Adrenal gland (tissue), 12 donors: Measurements from ENCODE around the gene PRSS12. TPM values are rescaled to one million over a fixed set of nuclear protein-coding genes. Genes with fewer than 3 reads are reported as not detected.

Source experiments
- DNase-seq, 7 donors: peaks; one replicate each; pipeline ENCODE4 v3.0.0-alpha.2; 2019 to 2020
- H3K27ac ChIP-seq, 5 donors: fragments of 200-600 bp; sonication (generic) in 4 of 5; 1 replicate in 3 of 5; 2 replicates in 2 of 5; pipeline versions ENCODE4 v1.5.1 to v1.8.0; 2016 to 2020; ENCODE audit warnings: mild to moderate bottlenecking in 1 of 5
- H3K27me3 ChIP-seq: fragments of 200-600 bp; 2 replicates; pipeline ENCODE4 v1.8.0; 2021
- H3K36me3 ChIP-seq, 2 donors: fragments of 200-600 bp; replicated peaks in 1 of 2; 1 replicate in 1 of 2; 2 replicates in 1 of 2; pipeline versions ENCODE4 v1.5.1 to v1.8.0; 2018 to 2022
- H3K4me1 ChIP-seq, 2 donors: fragments of 200-600 bp; replicated peaks in 1 of 2; 1 replicate in 1 of 2; 2 replicates in 1 of 2; pipeline versions ENCODE4 v1.5.1 to v1.8.0; 2018 to 2021
- H3K4me3 ChIP-seq, 4 donors: fragments of 200-600 bp; sonication (generic) in 3 of 4; one replicate each; pipeline ENCODE4 v1.5.1; 2016 to 2018
- H3K9me3 ChIP-seq, 3 donors: fragments of 200-600 bp; sonication (generic) in 1 of 3; replicated peaks in 1 of 3; 1 replicate in 2 of 3; 2 replicates in 1 of 3; pipeline versions ENCODE4 v1.5.1 to v1.8.0; 2016 to 2021
- POLR2A ChIP-seq, 2 donors: fragments of 450-650 bp; IDR thresholded peaks; one replicate each; pipeline ENCODE4 v1.6.1; 2017; ENCODE audit warnings: antibody characterized with exemption in 2 of 2, mild to moderate bottlenecking in 2 of 2, moderate library complexity in 1 of 2
- WGBS, 4 donors: extraction: QIAGEN DNeasy Blood & Tissue Kit in 2 of 4; methylation state at CpG; one replicate each; pipeline versions ENCODE4 v1.1.5 to v1.1.7; 2013 to 2017; 5-methylcytosine and 5-hydroxymethylcytosine counted together
- intact Hi-C, 2 donors: fragments of 100-400 bp; cut with DNase I; formaldehyde crosslinking; loops; one replicate each; pipeline versions ENCODE4 v1.14.1 to v1.15.0; 2022 to 2023
- polyA plus RNA-seq, 3 donors: library from polyadenylated mRNA; stranded (reverse); fragments of 200-250 nt in 2 of 3; fragments of 350-450 nt in 1 of 3; fragmentation: Illumina TruSeq in 1 of 3; extraction: RNeasy Lipid Tissue Mini Kit (QIAGEN cat#74804) in 1 of 3; gene quantifications; one replicate each; pipeline ENCODE4 v1.2.3, GENCODE V29; 2013 to 2014
- total RNA-seq, 9 donors: library from RNA; depleted of rRNA in 4 of 9; stranded (reverse); fragments of >200 nt in 4 of 9; fragments of 120-200 nt in 1 of 9; fragmentation: NEBNext Ultra II Directional in 1 of 9; extraction: Animal tissue kit (Norgen Biotek cat#: 25700) in 1 of 9; gene quantifications; one replicate each; pipeline versions ENCODE4 v1.1.0 to v1.2.4, GENCODE V29; 2013 to 2023
- TF ChIP-seq, protein P1 (sequence below), 6 experiments: fragments of 450-650 bp in 4 of 6; fragments of 200-600 bp in 2 of 6; sonication (generic) in 1 of 6; IDR thresholded peaks; 1 replicate in 5 of 6; 2 replicates in 1 of 6; pipeline versions ENCODE4 v1.5.1 to v1.8.0; 2016 to 2021; ENCODE audit warnings: antibody characterized with exemption in 6 of 6, mild to moderate bottlenecking in 2 of 6, moderate library complexity in 1 of 6
- donor health status: healthy with polysubstance abuse.
- donor health status: Bipolar disorder and iron deficiency.
- donor health status: DM: yes; HTN: yes; CAD: no.
- donor health status: DM: no; HTN: no; CAD: no.
- donor health status: DM: no; HTN: no; CAD: no.
- donor health status: DM: yes; HTN: yes; CAD: no.

Gene PRSS12
- total and polyA plus RNA-seq, 12 donors = 0.07 to 0.89 (median 0.23) TPM; not detected in 3

DNA sequence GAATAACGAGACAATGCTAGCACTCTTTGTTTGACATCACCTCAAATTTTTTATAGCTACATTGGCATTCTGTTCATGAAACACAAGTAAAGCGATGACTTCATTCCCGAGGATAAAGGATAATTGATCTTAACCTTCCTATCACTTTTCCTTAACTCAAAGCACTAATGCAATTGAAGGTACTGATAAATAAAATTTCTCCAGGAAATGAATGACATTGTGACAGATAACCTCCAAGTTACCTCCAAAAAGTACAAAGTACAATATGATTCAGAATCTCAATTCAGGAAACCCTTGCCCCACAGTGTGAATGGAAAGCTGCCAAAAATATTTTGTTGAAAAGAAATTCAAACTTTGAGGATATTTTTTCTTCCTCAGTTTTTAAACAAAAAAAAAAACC is 1.8 kb downstream of the PRSS12 start:
- TF ChIP-seq, protein P1, sequence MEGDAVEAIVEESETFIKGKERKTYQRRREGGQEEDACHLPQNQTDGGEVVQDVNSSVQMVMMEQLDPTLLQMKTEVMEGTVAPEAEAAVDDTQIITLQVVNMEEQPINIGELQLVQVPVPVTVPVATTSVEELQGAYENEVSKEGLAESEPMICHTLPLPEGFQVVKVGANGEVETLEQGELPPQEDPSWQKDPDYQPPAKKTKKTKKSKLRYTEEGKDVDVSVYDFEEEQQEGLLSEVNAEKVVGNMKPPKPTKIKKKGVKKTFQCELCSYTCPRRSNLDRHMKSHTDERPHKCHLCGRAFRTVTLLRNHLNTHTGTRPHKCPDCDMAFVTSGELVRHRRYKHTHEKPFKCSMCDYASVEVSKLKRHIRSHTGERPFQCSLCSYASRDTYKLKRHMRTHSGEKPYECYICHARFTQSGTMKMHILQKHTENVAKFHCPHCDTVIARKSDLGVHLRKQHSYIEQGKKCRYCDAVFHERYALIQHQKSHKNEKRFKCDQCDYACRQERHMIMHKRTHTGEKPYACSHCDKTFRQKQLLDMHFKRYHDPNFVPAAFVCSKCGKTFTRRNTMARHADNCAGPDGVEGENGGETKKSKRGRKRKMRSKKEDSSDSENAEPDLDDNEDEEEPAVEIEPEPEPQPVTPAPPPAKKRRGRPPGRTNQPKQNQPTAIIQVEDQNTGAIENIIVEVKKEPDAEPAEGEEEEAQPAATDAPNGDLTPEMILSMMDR (IDR thresholded peaks at IDR 0.05) = no peak
- no peak for TF ChIP-seq POLR2A (IDR thresholded peaks at IDR 0.05)
- no peaks in the 10 kb centered on the region for H3K36me3 ChIP-seq
- H3K9me3 ChIP-seq = no peaks in the 10 kb centered on the region
- no peak overlapping the region for H3K4me3 ChIP-seq
- WGBS, 4 donors = 52 to 64% (median 58%) methylated on average over 3 of the region's 3 CpGs
- H3K27me3 ChIP-seq = peaks cover 47% of the 10 kb centered on the region
- no peak for DNase-seq
- no peak overlapping the region for H3K27ac ChIP-seq
- H3K4me1 ChIP-seq = peaks cover 0 to 11% of the 10 kb centered on the region in 2 donors
- intact Hi-C loops = loop anchor here in 1 of 2 donors (5.0 kb wide), 1 partner anchor 64 kb away; no protein-coding TSS in a partner anchor

DNA sequence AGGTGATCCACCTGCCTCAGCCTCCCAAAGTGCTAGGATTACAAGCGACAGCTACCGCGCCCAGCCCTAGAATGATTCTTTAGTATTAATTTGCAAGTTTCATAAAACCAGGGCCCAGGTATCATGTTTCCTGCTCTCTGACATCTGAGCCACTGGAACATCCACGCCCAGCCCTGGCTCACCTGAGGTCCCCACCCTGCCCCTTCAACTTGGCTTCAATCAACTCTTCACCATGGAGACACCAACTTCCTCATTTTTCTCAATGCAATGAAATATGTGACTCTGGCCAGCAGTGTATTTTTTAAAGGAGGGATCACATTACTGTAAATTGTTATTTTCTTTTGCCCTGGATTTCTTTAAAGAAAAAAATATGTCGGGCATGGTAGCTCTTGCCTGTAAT is 3.9 kb downstream of the PRSS12 start:
- no peaks in the 10 kb centered on the region for H3K36me3 ChIP-seq
- WGBS, 4 donors = 88 to 95% (median 92%) methylated on average over 5 of the region's 5 CpGs
- H3K27ac ChIP-seq = no peak overlapping the region
- no peak for TF ChIP-seq POLR2A (IDR thresholded peaks at IDR 0.05)
- peaks cover 0 to 11% of the 10 kb centered on the region in 2 donors for H3K4me1 ChIP-seq
- H3K9me3 ChIP-seq = no peaks in the 10 kb centered on the region
- no peak for DNase-seq
- peaks cover 28% of the 10 kb centered on the region for H3K27me3 ChIP-seq
- no peak overlapping the region for H3K4me3 ChIP-seq
- intact Hi-C loops = no loop called here

DNA sequence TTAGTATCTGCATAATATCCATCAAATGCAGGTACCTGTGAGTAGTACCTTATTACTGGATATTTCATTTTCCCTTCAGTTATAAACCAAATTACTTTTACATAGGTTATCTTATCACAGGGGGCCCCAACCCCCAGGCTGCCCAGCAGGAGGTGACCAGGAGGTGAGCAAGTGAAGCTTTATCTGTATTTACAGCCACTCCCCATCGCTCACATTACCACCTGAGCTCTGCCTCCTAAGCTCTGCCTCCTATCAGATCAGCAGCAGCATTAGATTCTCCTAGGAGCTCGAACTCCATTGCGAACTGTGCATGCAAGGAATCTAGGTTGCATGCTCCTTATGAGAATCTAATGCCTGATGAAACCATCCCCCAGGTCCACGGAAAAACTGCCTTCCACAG is 6.3 kb downstream of the PRSS12 start:
- Histone ChIP-seq H3K27me3 (peaks cover 10% of the 10 kb centered on the region), H3K27ac (no peak overlapping the region), H3K4me3 (no peak overlapping the region), H3K4me1 (no peaks in the 10 kb centered on the region), H3K36me3 (no peaks in the 10 kb centered on the region), H3K9me3 (no peaks in the 10 kb centered on the region)
- DNase-seq = no peak
- TF ChIP-seq, protein P1 (IDR thresholded peaks at IDR 0.05) = no peak
- no peak for TF ChIP-seq POLR2A (IDR thresholded peaks at IDR 0.05)
- 80 to 89% (median 86%) methylated on average over 4 of the region's 4 CpGs for WGBS, 4 donors
- intact Hi-C loops = no loop called here

DNA sequence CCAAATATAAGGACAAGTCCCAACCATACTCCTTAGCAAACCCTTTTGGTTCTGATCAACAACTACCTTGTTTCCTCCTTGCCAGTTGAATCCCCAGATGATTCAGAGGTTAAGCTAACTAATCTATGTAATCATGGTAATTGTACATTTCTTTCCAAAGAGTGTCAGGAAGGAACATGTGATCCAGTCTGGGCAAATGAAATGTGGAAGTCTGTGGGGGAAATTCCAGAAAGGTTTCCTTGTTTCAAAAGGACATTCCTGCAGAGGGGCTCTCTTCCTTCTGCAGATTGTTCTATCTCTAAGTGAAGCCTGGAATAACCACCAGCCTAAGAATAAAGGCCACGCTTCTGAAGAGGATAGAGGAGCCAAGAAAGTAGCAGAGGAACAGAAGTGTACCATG is 7.0 kb downstream of the PRSS12 start:
- Histone ChIP-seq H3K27ac (no peak overlapping the region), H3K4me3 (no peak overlapping the region), H3K36me3 (no peaks in the 10 kb centered on the region), H3K4me1 (no peaks in the 10 kb centered on the region), H3K27me3 (peaks cover 10% of the 10 kb centered on the region), H3K9me3 (no peaks in the 10 kb centered on the region)
- TF ChIP-seq, protein P1 (IDR thresholded peaks at IDR 0.05) = no peak
- TF ChIP-seq POLR2A (IDR thresholded peaks at IDR 0.05) = no peak
- WGBS, 4 donors = 76 to 82% (median 80%) methylated on average over 1 of the region's 1 CpG
- DNase-seq = no peak
- intact Hi-C loops = no loop called here

- no peak overlapping the region for H3K27ac ChIP-seq
- no peaks in the 10 kb centered on the region for H3K36me3 ChIP-seq
- H3K27me3 ChIP-seq = peaks cover 10% of the 10 kb centered on the region
- no peak for DNase-seq
- TF ChIP-seq, protein P1 (IDR thresholded peaks at IDR 0.05) = no peak
- TF ChIP-seq POLR2A (IDR thresholded peaks at IDR 0.05) = no peak
- no peak overlapping the region for H3K4me3 ChIP-seq
- intact Hi-C loops = no loop called here
- no peaks in the 10 kb centered on the region for H3K4me1 ChIP-seq
- H3K9me3 ChIP-seq = no peaks in the 10 kb centered on the region
These were observed 8.0 kb downstream of the PRSS12 start for GRCh38 chr4:118344801-118345200.
